ENCODE measurements around the gene ZNF383.

ZNF383 gene

DNA sequence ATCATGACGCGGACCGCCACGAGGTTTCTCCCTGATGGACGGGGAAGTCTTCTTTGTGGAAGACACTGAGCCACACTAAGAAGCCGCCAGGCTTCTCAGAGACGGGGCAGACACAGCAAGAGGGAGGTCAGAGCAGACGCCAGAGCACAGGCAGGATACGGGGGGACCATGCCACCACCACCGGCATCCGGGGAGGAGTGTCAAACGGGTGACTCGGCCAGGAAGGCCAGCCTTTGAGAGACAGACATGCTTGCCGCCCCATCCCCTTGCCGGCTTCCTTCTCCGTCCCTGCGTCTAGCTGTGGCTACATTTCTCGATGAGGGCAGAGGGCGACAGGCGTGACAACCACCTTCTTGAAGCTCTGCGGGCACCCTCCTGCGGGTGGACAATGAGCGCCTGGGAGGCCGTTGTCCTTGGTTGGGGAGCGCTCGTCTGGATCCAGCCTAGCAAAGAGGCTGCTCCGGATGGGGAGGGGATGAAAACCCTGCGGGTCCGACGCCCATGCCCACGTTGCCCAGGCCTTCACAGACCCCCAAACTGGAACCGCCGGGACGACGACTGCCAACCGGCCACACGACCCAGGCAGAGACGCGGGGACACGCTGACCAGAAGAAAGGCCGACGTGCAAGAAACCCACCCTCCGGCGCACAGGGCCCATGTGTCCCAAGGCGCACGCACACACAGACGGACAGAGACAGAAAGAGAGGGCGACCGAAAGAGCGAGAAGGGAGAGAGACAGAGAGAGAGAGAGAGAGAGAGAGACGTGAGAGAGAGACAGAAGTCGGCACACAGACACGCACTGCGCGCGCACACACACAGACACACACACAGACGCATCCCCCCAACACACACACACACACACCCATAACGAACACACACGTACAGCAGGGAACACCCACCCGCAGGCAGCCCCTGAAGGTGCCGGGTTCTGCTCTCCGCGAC, 75.3 kb downstream of the ZNF383 start:
- DNase-seq (ENCODE audit: low read depth in 4 of 4, low spot score in 1 of 4): peak in 1 of 4 experiments; percentile 16

DNA sequence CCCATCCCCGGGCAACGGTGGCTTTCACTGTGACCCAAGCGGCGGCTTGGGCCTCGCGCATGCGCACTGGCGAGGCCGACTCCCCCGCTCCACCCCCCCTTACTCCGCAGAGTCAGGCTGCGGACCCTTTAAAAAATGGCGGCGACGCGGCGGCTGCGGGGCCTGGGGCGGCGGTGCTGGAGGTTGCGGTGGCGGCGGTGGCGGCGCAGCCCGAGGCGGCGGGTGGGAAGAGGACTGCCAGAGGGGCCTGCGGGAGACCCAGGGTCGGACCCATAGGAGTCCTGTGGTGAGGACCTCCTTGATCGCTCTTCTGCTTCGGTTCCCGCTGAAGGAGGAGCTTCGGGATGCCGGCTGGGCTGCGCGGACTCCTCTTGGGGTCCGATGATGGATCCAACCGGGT, 76.2 kb downstream of the ZNF383 start:
- DNase-seq (ENCODE audit: low read depth in 4 of 4, low spot score in 1 of 4): peak in 1 of 4 experiments; percentile 17

Measured in stimulated activated CD4-positive, alpha-beta T cell treated with anti-CD3 and anti-CD28 coated beads, Interleukin-1b, Interleukin-23, amount 100 ng/mL, for 24 hours (primary cell).